HepG2 (cell line): Measurements from ENCODE around the gene SPTY2D1. TPM values are rescaled to one million over a fixed set of nuclear protein-coding genes. Genes with fewer than 3 reads are reported as not detected.

Experiments used
- AHDC1 ChIP-seq: sonication (generic); formaldehyde crosslinking; IDR thresholded peaks from 2 replicates; pipeline ENCODE4 v1.5.1; 2020; ENCODE audit warnings: mild to moderate bottlenecking, missing genetic modification reagents, borderline replicate concordance
- CBX5 ChIP-seq: sonication (generic); formaldehyde crosslinking; IDR thresholded peaks from 2 replicates; pipeline ENCODE4 v1.4.0; 2020; ENCODE audit warnings: missing genetic modification reagents, borderline replicate concordance
- CCAR2 ChIP-seq: fragments of 200-400 bp; formaldehyde crosslinking; optimal IDR thresholded peaks from 2 replicates; pipeline ENCODE3; 2018; ENCODE audit warnings: low read depth, mild to moderate bottlenecking, low read length, moderate library complexity
- CREB1 ChIP-seq, 2 experiments: fragments of 450-650 bp in 1 of 2; IDR thresholded peaks; 2 replicates each; pipeline ENCODE4 v1.6.1; 2016 to 2017; ENCODE audit warnings: control low read depth in 1 of 2, mild to moderate bottlenecking in 1 of 2, missing compliant biosample characterization in 1 of 2, missing genetic modification characterization in 1 of 2
- HNF4G ChIP-seq, 2 experiments: sonication (generic) in 1 of 2; formaldehyde crosslinking in 1 of 2; IDR thresholded peaks; 2 replicates each; pipeline versions ENCODE4 v1.4.0 to v1.6.1; 2011 to 2020; ENCODE audit warnings: borderline replicate concordance in 2 of 2, low read depth in 2 of 2, mild to moderate bottlenecking in 2 of 2, low read length in 1 of 2, missing genetic modification reagents in 1 of 2, moderate library complexity in 1 of 2
- MBD4 ChIP-seq: IDR thresholded peaks from 2 replicates; pipeline ENCODE4 v1.6.1; 2012; ENCODE audit warnings: low read length, inconsistent platforms, borderline replicate concordance
- NONO ChIP-seq, 2 experiments: fragments of 450-650 bp in 1 of 2; sonication (generic) in 1 of 2; formaldehyde crosslinking in 1 of 2; IDR thresholded peaks in 1 of 2; conservative IDR thresholded peaks in 1 of 2; 2 replicates each; pipeline versions ENCODE4 v1.6.1 to v1.8.0; 2017 to 2022; ENCODE audit warnings: mild to moderate bottlenecking in 1 of 2, missing genetic modification reagents in 1 of 2, moderate library complexity in 1 of 2
- NR2F2 ChIP-seq: IDR thresholded peaks from 2 replicates; pipeline ENCODE4 v1.6.1; 2012; ENCODE audit warnings: low read depth, inconsistent platforms, borderline replicate concordance
- SMAD3 ChIP-seq: sonication (generic); formaldehyde crosslinking; IDR thresholded peaks from 2 replicates; pipeline ENCODE4 v1.4.0; 2020; ENCODE audit warnings: missing genetic modification reagents
- SRF ChIP-seq: IDR thresholded peaks from 2 replicates; pipeline ENCODE4 v1.6.1; 2011; ENCODE audit warnings: mild to moderate bottlenecking, low read depth, low read length, moderate library complexity
- SRY ChIP-seq: sonication (generic); formaldehyde crosslinking; IDR thresholded peaks from 2 replicates; pipeline ENCODE4 v1.8.0; 2022; ENCODE audit warnings: mild to moderate bottlenecking, missing genetic modification reagents
- TMF1 ChIP-seq: sonication (generic); formaldehyde crosslinking; IDR thresholded peaks from 2 replicates; pipeline ENCODE4 v1.8.1; 2022; ENCODE audit warnings: low read depth, missing genetic modification reagents
- ZBTB3 ChIP-seq: sonication (generic); formaldehyde crosslinking; IDR thresholded peaks from 2 replicates; pipeline ENCODE4 v1.4.0; 2020; ENCODE audit warnings: low read depth, mild to moderate bottlenecking, moderate library complexity, missing genetic modification reagents, borderline replicate concordance
- ZFAT ChIP-seq: sonication (generic); formaldehyde crosslinking; conservative IDR thresholded peaks from 2 replicates; pipeline ENCODE4 v1.8.1; 2023; ENCODE audit warnings: missing genetic modification reagents, inconsistent platforms
- ZMAT5 ChIP-seq: sonication (generic); formaldehyde crosslinking; IDR thresholded peaks from 2 replicates; pipeline ENCODE4 v1.5.0; 2020; ENCODE audit warnings: mild to moderate bottlenecking, low read depth, missing genetic modification reagents, borderline replicate concordance
- ZNF441 ChIP-seq: sonication (generic); formaldehyde crosslinking; IDR thresholded peaks from 2 replicates; pipeline ENCODE4 v1.7.0; 2021; ENCODE audit warnings: missing genetic modification reagents, borderline replicate concordance
- ZNF484 ChIP-seq: sonication (generic); formaldehyde crosslinking; IDR thresholded peaks from 2 replicates; pipeline ENCODE4 v1.5.1; 2020; ENCODE audit warnings: mild to moderate bottlenecking, low read depth, missing genetic modification reagents, borderline replicate concordance
- ZNF570 ChIP-seq: sonication (generic); formaldehyde crosslinking; IDR thresholded peaks from 2 replicates; pipeline ENCODE4 v1.4.0; 2020; ENCODE audit warnings: mild to moderate bottlenecking, missing genetic modification reagents, borderline replicate concordance
- ZNF619 ChIP-seq: sonication (generic); formaldehyde crosslinking; IDR thresholded peaks from 2 replicates; pipeline ENCODE4 v1.4.0; 2020; ENCODE audit warnings: mild to moderate bottlenecking, missing genetic modification reagents
- ZNF652 ChIP-seq: IDR thresholded peaks from 2 replicates; pipeline ENCODE4 v1.6.1; 2016; ENCODE audit warnings: low read depth, borderline replicate concordance
- polyA plus RNA-seq, 8 experiments: library from polyadenylated mRNA; depleted of rRNA in 3 of 8; stranded (reverse) in 7 of 8; unstranded in 1 of 8; fragments of >200 nt; fragmentation: Illumina TruSeq in 4 of 8; extraction: Trizol in 4 of 8; gene quantifications; 2 replicates each; pipeline versions ENCODE4 v1.2.1 to v1.2.3, GENCODE V29; 2011 to 2016; ENCODE audit warnings: low read depth in 4 of 8, missing spikeins in 1 of 8, mixed read lengths in 1 of 8; ENCODE audit not compliant: insufficient read depth in 1 of 8
- total RNA-seq, 5 experiments: library from RNA; depleted of rRNA; stranded (reverse); fragments of >200 nt; fragmentation: Illumina TruSeq; extraction: Trizol; gene quantifications; 2 replicates each; pipeline ENCODE4 v1.2.3, GENCODE V29; 2016; ENCODE audit warnings: low read depth in 1 of 5
- TF ChIP-seq, protein P1 (sequence below): sonication (generic); formaldehyde crosslinking; IDR thresholded peaks from 2 replicates; pipeline ENCODE4 v1.8.0; 2023; ENCODE audit warnings: mild to moderate bottlenecking, missing genetic modification reagents

Gene SPTY2D1
- total and polyA plus RNA-seq, 2 of the 13 experiments (the other 11 are each of a cell fraction or from before 2014, with no cell fraction given) = 6.9 to 14.8 TPM

DNA sequence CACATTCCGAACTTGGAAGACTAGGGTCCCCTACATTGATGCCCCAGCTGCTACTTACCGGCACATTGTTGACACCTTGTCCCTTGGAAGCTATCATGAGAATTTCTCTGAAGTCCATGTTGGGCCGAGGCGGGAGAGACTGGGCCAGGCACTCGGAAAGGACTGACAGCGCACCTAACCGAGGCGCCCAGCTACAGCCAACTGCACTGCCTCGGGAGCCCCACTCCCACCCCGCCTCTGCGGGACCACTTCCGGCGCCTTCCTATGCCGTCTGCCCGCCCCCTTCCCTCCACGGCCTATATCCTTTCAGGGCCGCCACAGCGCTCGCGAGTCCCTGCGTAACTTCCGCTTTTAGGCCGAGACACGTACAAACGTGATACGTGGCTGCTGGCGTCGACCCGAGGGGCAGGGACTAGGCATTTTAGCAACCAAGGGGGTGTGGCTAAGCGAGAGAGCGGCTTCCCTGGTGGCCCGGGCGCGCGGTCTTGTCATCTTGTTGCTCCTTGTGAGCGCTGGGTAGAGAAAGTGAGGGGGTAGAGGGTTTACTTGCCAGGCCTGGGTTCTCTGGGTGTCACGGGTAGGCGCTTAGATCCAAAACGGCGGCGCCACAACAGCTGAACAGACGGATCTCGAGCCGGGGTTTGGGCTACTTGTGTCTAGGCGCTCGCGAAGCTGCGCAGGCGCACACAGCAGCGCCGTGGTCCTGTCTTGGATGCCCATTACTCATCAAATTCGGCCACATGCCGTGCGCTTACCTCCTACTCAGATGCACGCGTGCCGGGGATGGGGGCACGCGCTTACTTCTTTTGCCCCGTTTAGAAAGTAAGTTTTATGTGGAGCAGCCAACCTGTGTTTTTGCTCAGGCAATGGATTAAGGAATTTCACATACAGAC lies at the start of gene SPTY2D1 (continued):
- TF ChIP-seq AHDC1 (CRISPR knock-in tag) (0 out of 2 replicates have a peak, but pooled peaks have one; percentile 37), MBD4 (no peak), SRY (CRISPR knock-in tag) (0 out of 2 replicates have a peak, but pooled peaks have one; percentile 39), TMF1 (CRISPR knock-in tag) (0 out of 2 replicates have a peak, but pooled peaks have one; percentile 46), ZFAT (no peak), SMAD3 (CRISPR knock-in tag) (peak; percentile 80), ZNF570 (CRISPR knock-in tag) (no peak), ZNF441 (no peak), NR2F2 (no peak; the same call in 1 of the 2 replicates), ZNF652 (CRISPR knock-in tag) (no peak), ZNF619 (CRISPR knock-in tag) (no peak), SRF (0 out of 2 replicates have a peak, but pooled peaks have one; percentile 48), CCAR2 (no peak), CREB1 (IDR thresholded peaks at IDR 0.05) (peak; percentile 98), CREB1 (CRISPR knock-in tag; IDR thresholded peaks at IDR 0.05) (peak; percentile 99), NONO (IDR thresholded peaks at IDR 0.05) (no peak), NONO (CRISPR knock-in tag; conservative IDR thresholded peaks at IDR 0.05) (peak; percentile 91), ZBTB3 (CRISPR knock-in tag) (peak; percentile 95; the same call in 1 of the 2 replicates), HNF4G (IDR thresholded peaks at IDR 0.05; ENCODE audit: borderline replicate concordance, low read depth, low read length) (no peak), HNF4G (CRISPR knock-in tag; IDR thresholded peaks at IDR 0.05; ENCODE audit: borderline replicate concordance, low read depth) (no peak), ZNF484 (no peak), ZMAT5 (CRISPR knock-in tag) (no peak), CBX5 (CRISPR knock-in tag) (no peak; the same call in 1 of the 2 replicates)
- TF ChIP-seq, protein P1, sequence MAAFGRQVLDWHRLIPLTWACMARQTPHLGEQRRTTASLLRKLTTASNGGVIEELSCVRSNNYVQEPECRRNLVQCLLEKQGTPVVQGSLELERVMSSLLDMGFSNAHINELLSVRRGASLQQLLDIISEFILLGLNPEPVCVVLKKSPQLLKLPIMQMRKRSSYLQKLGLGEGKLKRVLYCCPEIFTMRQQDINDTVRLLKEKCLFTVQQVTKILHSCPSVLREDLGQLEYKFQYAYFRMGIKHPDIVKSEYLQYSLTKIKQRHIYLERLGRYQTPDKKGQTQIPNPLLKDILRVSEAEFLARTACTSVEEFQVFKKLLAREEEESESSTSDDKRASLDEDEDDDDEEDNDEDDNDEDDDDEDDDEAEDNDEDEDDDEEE (CRISPR knock-in tag) = peak; percentile 90; the same call in 1 of the 2 replicates
